Stimulated activated naive CD4-positive, alpha-beta T cell treated with Interleukin-2 at 50 U/mL for 16 hours (primary cell): Measurements from ENCODE around the gene VPS8.
"Not testable (repeated sequence)": the region's sequence is repeated elsewhere in the genome, so short reads cannot be mapped to it uniquely, and the experiment has no call there.

ENCODE experiments used
- DNase-seq: peaks from one replicate; lab custom pipeline; 2025; lab: John Stamatoyannopoulos, UW

The VPS8 gene

DNA sequence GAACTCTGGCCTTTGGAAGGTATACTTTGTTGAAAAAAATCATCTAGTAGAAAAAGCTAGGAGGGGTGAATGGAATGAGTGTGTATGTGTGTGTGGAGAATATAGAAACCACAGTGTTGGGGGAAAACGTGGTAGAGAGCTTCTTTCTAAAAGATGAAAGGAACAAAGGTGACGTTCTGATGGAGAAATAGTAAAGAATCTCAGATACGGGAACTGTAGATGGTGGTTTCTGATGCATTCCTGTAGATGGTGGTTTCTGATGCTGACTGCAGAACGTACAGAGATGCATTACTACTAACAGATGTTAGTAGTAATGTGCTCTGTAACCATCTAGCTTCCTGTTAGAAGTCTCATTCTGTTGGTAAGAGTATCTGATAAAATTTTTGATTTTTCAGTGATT is 60.2 kb downstream of the VPS8 start:
- no peak for DNase-seq

- DNase-seq, result no peak
These were observed 61.2 kb downstream of the VPS8 start for GRCh38 chr3:184873141-184873540.

DNA sequence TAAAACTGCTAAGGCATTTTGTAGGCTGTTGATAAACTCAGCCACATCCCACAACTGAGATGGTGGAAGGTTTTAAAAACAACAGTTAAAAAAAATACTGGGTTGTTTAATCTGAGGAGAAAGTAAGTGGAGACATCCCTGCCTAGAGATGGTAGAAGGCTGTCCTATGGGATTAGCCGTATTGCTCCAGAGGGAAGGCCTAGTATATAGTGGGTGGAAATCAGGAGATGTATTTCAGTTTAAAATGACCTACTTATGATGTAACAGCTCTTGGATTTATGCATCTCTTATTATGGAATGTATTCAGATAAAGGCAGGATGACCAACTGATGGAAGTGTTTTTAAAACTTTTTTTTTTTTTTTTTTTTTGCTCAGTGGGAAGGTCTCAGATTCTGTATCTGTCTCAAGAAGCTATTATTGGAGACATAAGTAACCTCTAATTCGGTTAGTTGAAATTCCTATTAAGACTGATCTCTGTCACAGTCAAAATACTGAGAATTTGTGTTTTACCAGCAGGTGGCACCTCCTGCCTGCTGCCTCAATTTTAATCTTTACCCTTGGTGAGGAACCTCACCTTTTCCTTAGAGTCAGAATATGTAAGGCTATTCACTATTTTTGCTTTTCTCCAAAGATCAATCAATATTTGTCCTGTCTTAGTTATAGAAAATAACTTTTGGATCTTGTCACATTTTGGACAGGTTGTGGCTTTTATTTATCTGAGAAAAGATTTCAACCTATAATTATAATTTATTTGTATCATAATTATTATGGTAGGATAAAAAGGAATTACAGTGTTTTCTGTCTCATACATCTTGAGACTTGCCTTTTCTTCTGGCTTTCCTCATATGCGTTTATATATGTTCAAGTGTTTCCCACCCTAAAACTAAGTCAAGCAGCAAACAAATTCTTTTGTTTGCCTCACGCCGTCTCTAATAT is 63.0 kb downstream of the VPS8 start:
- no peak for DNase-seq

- no peak for DNase-seq
These were observed 68.5 kb downstream of the VPS8 start for GRCh38 chr3:184880276-184881019.

DNA sequence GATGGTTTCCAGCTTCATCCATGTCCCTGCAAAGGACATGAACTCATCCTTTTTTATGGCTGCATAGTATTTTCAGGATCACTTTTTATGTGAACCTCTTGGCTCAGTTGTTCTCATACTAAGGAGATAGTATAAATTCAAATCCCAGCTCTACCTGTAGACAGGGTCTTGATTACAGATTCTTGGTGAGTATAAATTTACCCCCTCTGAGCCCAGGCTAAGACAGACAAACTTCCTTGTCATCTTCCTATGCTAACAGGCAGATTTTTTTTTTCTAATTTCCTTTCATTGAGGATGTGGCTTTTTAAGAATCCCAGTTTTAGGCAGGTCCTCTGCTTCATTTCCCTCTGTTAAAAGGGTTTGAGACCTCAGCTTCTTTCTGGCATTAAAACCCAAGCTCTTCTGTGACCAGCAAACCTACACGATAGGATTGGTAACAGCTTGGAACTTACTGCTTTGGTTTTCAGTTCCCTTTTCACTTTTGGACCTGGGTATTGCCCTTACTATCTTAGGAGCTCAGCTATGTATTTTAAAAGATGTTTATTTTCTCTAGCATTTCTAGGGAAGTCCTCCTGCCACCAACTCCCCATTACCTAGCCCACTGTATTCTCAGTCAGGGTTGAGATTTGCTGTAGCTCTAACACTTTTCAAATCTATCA is 72.5 kb downstream of the VPS8 start:
- no peak for DNase-seq

DNA sequence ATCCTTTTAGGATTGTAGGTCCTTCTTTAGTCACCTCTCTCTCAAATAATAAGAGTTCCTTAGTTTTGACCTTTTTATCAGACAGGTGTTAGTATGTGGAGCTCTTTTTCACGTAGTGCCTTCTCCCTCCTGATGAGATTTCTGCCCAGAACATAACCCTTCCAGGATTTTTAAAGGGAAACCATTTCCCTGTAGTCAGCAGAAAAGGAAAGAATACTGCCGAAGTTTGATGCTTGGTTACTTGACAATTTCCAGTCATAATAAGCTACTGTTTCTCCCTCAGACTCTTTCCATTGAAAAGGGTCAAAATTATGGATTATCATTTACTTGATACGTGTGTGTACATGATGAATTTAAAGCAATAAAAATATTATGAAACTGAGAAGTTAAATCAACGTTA is 73.1 kb downstream of the VPS8 start:
- DNase-seq, result no peak

DNA sequence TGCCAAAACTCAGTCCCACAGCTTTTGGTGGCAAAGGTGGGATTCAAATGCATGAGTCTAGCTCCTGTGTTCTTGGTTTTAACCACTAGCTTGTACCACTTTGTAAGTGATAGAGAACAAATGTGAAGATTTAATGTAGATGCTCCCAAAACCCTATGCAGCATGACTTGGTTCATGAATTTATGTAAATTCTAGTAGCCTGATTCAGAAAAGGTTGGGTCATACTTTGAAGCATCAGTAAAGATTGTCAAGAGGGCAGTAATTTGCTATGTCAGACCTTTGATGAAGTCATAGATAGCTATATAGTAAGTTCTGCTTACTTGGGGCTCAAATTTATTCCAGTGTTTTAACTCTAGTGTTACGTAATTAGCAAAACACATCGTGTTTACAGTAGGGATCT is 75.6 kb downstream of the VPS8 start:
- DNase-seq, result no peak

DNA sequence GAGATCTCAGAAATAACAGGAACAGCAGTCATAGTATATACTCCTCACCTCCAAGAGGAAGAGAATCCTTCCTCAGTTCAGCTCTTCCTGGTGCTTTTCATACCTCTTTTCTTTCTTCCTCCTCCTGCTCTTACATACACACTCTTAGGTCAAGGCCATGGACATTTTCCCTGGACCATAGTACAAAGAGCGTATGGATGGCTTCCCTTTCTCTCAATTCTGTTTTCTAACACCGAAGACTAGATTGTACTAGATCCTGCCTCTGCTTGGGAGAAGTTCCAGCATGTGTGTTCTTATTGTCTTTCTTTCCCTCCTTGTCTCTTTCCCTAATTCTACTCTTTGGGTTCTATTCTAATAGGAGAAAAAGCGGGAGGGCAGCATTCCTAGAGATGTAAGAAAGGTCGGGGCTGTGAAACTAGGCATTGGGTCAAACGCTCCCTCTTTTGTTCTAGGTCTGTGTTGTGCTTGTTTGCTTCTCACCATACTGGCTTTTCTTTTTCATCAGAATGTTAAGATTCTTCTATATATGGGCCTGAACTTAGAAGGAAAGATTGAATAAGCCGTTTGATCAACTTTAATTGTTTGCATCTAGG is 77.4 kb downstream of the VPS8 start:
- no peak for DNase-seq

GRCh38 chr3:184894051-184894450 is 82.1 kb downstream of the VPS8 start:
- DNase-seq, result no peak

GRCh38 chr3:184895350-184895749 is 83.4 kb downstream of the VPS8 start:
- no peak for DNase-seq

GRCh38 chr3:184896336-184896735 is 84.4 kb downstream of the VPS8 start:
- DNase-seq, result no peak

DNA sequence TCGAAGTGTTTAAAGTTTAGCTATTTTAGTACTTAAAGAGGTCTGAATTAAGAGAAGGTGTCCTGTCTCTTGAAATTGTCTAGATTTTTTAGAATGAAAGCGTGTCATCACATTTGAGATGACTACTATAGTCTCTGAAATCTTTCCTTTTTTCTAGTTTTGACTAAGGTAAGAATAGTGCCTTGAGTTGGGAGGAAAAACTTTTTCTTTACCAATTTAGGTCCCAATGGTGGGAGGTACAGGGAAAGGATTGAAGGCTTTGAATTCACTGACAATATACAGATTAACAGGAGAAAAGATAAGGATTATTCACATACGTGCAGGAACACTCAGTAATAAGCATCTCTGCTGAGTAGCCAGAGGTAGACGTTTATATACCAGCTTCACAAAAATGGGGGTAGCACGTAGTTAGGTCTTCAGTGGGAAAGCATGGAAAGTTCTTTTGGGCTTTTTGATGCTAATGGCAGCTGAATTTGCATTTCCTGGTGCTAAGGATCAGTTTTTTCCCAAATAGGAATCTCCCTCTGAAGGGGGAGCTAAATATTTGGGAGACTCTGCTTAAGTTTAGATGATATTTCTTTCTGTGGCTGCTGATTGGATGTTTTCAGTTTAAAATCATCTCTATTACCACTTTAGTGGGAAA is 88.1 kb downstream of the VPS8 start:
- no peak for DNase-seq

DNA sequence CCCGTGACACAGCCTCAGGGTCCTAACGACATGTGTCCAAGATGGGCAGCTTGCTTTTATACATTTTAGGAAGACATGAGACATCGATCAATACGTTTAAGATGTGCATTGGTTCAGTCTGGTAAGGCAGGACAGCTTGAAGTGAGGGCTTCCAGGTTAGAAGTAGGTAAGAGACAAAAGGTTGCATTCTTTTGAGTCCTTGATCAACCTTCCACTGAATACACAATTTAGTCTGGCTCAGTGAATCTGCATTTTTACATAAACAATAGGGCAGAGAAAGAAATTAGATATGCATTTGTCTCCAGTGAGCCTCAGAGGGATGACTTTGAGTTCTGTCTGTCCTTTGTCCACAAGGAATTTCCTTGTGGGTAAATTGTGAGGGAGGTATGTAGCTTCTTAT is 95.1 kb downstream of the VPS8 start:
- DNase-seq, result not testable (repeated sequence)

GRCh38 chr3:184907681-184908649 is 96.0 kb downstream of the VPS8 start:
- no peak for DNase-seq

GRCh38 chr3:184908859-184909258 is 96.9 kb downstream of the VPS8 start:
- DNase-seq, result no peak

DNA sequence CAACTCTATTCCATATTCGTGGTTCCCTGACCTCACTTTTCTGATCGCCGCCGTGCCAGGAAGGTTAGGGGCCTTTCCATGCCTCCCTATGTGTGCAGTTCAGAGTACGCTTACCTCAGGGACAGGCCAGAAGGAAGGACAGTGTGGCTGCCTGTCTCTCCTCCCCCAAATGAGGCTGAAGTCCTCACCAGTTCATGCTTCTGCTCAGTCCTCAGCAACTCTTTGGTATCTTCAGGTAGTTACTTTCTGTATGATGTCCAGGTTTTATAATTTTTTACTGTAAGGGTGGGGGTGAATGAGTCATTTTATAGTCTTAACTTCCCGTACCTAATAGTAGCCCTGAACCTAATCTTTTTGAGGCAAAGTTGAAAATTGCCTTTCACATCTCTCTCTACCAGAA is 98.7 kb downstream of the VPS8 start:
- no peak for DNase-seq

DNA sequence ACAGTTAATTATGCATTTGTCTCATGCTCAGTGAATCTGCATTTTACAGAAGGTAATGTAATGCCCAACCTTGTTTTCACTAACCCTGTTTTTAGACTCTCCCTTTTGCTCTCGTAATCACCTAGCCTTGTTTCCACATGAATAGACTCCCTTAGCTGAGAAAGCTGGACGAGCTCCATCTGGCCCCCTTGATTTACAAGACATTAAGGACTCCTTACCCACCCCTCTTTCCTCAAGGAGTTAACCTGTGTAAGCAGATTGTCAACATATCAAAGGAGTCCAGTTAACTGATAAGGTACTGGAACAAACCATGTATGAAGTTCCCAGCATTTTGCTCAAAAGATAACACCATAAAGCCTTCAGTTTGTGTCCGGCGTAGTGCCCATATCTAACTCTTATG is 99.6 kb downstream of the VPS8 start:
- no peak for DNase-seq

DNA sequence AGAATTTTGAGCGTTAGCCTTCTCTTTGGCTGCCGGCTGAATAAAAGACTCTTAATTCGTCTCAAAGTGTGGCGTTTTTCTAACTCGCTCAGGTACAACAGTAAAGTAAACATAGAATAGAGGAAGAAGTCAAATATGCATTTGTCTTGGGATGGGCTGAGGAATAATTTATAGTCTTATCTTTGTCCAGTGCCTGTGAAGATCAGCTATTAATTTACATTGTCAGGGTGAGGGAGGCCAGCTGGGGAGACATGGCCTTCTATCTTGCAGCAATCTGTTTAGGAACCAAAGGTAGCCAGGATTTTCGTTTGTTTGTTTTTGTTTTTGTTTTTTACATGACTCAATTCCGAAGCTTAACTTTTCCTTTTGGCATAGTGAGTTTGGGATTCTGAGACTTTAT is 100.2 kb downstream of the VPS8 start:
- DNase-seq, result no peak

GRCh38 chr3:184914628-184915027 is 102.7 kb downstream of the VPS8 start:
- no peak for DNase-seq

GRCh38 chr3:184918750-184919149 is 106.8 kb downstream of the VPS8 start:
- DNase-seq, result no peak

DNA sequence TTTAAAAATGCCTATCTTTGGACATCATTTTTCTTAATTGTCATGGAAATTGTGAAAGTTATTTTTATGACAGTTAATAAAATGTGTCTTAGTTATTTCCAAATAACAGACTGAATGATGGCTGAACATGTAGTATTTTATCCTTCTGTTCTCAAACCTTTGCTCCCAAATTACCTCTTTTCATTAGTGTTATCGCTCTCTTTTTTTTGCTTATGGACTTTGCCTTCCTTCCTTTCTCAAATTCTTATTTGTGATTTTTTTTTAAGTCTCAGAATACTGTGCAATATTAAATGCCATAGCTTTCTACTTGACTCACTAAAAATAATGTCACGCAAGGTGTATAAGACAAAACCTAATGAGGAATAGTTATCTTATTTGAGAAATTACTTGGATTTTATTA is 107.7 kb downstream of the VPS8 start:
- no peak for DNase-seq
